Sigmoid colon (tissue), 7 donors: Measurements from ENCODE around the gene F2. TPM values are rescaled to one million over a fixed set of nuclear protein-coding genes. Genes with fewer than 3 reads are reported as not detected.

ENCODE experiments used
- DNase-seq: peaks from one replicate; pipeline ENCODE4 v3.0.0-alpha.2; 2019
- H3K27ac ChIP-seq, 4 donors: fragments of 200-600 bp; sonication (generic); one replicate each; pipeline ENCODE4 v1.5.1; 2016 to 2019; ENCODE audit warnings: mild to moderate bottlenecking in 1 of 4
- H3K27me3 ChIP-seq, 3 donors: fragments of 200-600 bp; sonication (generic); one replicate each; pipeline ENCODE4 v1.5.1; 2019; ENCODE audit warnings: mild to moderate bottlenecking in 1 of 3
- H3K36me3 ChIP-seq, 4 donors: fragments of 200-600 bp; sonication (generic); one replicate each; pipeline ENCODE4 v1.5.1; 2016 to 2019
- H3K4me1 ChIP-seq, 4 donors: fragments of 200-600 bp; sonication (generic); one replicate each; pipeline ENCODE4 v1.5.1; 2017 to 2019
- H3K4me3 ChIP-seq, 4 donors: fragments of 200-600 bp; sonication (generic); one replicate each; pipeline ENCODE4 v1.5.1; 2017 to 2019; ENCODE audit warnings: mild to moderate bottlenecking in 2 of 4, moderate library complexity in 1 of 4
- H3K9me3 ChIP-seq, 4 donors: fragments of 200-600 bp in 3 of 4; sonication (generic) in 3 of 4; one replicate each; pipeline versions ENCODE4 v1.5.1 to v1.6.1; 2013 to 2019
- CTCF ChIP-seq, 4 experiments: fragments of 450-650 bp in 3 of 4; fragments of 200-600 bp in 1 of 4; IDR thresholded peaks; one replicate each; pipeline ENCODE4 v1.5.1; 2016 to 2019; ENCODE audit warnings: antibody characterized with exemption in 4 of 4, mild to moderate bottlenecking in 3 of 4, moderate library complexity in 2 of 4
- EP300 ChIP-seq, 4 donors: sonication (generic); formaldehyde crosslinking; IDR thresholded peaks; one replicate each; pipeline ENCODE4 v1.6.1; 2017; ENCODE audit warnings: antibody characterized with exemption in 4 of 4
- POLR2A ChIP-seq, 2 donors: fragments of 450-650 bp; IDR thresholded peaks; one replicate each; pipeline ENCODE4 v1.6.1; 2016; ENCODE audit warnings: antibody characterized with exemption in 2 of 2, mild to moderate bottlenecking in 2 of 2, moderate library complexity in 2 of 2
- POLR2AphosphoS5 ChIP-seq, 4 donors: sonication (generic); formaldehyde crosslinking; IDR thresholded peaks; one replicate each; pipeline ENCODE4 v1.6.1; 2017; ENCODE audit warnings: antibody characterized with exemption in 4 of 4
- WGBS, 2 donors: extraction: QIAGEN DNeasy Blood & Tissue Kit; methylation state at CpG; one replicate each; pipeline ENCODE4 v1.1.7; 2013; 5-methylcytosine and 5-hydroxymethylcytosine counted together
- intact Hi-C: fragments of 100-400 bp; cut with DNase I; formaldehyde crosslinking; loops from one replicate; pipeline ENCODE4 v1.15.1; 2023
- polyA plus RNA-seq, 3 donors: library from polyadenylated mRNA; stranded (reverse); fragments of 200-250 nt; gene quantifications; one replicate each; pipeline ENCODE4 v1.2.3, GENCODE V29; 2013
- small RNA-seq, 3 donors: library from RNA; depleted of rRNA; stranded (forward); fragments of <200 nt; gene quantifications; one replicate each; pipeline ENCODE3, GENCODE V24; 2016
- total RNA-seq, 4 donors: library from RNA; depleted of rRNA; stranded (reverse); fragments of >200 nt; gene quantifications; one replicate each; pipeline ENCODE4 v1.1.0, GENCODE V29; 2016
- donor health status: healthy with polysubstance abuse.
- donor health status: Bipolar disorder and iron deficiency.
- donor health status: healthy.

Gene F2
- total and polyA plus RNA-seq, 7 donors = 0.13 to 0.46 (median 0.28) TPM; not detected in 4

DNA sequence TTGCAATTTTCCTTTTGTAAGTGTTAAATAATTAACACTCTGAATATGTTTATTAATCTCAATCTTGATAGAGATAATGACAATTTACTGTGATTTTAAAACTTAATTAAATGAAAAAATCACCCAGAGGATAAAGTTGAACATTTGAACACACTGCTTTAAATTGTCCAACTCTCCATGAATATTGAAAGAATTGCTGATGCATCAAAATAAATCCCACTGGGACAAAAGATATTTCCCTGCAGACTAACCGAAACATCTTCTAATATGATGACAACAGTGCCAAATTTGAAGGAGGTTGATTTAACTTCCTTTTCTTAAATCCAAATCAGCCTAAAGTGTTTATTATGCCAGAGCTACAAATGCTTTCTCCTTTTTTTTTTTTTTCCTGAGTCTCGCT, 47.6 kb downstream of the F2 start:
- Histone ChIP-seq H3K36me3 (peaks cover 24 to 96% (median 48%) of the 10 kb centered on the region in 4 donors), H3K9me3 (no peaks in the 10 kb centered on the region), H3K4me1 (no peaks in the 10 kb centered on the region), H3K27me3 (no peaks in the 10 kb centered on the region), H3K27ac (no peak overlapping the region), H3K4me3 (no peak overlapping the region)
- WGBS, 2 donors = 95% methylated on average over 2 of the region's 2 CpGs
- intact Hi-C loops = no loop called here
- no peak for DNase-seq
- TF ChIP-seq POLR2A (IDR thresholded peaks at IDR 0.05) (no peak), POLR2AphosphoS5 (IDR thresholded peaks at IDR 0.05) (no peak), CTCF (IDR thresholded peaks at IDR 0.05) (no peak), EP300 (IDR thresholded peaks at IDR 0.05) (no peak)

GRCh38 chr11:46769636-46770221, 50.7 kb downstream of the F2 start:
- H3K9me3 ChIP-seq = no peaks in the 10 kb centered on the region
- H3K36me3 ChIP-seq = peaks cover 13 to 80% (median 26%) of the 10 kb centered on the region in 4 donors
- DNase-seq = no peak
- WGBS, 2 donors = 91 to 93% methylated on average over 4 of the region's 4 CpGs
- H3K27me3 ChIP-seq = no peaks in the 10 kb centered on the region
- TF ChIP-seq POLR2AphosphoS5 (IDR thresholded peaks at IDR 0.05) (no peak), POLR2A (IDR thresholded peaks at IDR 0.05) (no peak), EP300 (IDR thresholded peaks at IDR 0.05) (no peak), CTCF (IDR thresholded peaks at IDR 0.05) (no peak)
- intact Hi-C loops = no loop called here
- no peaks in the 10 kb centered on the region for H3K4me1 ChIP-seq
- H3K4me3 ChIP-seq = no peak overlapping the region
- H3K27ac ChIP-seq = no peak overlapping the region

DNA sequence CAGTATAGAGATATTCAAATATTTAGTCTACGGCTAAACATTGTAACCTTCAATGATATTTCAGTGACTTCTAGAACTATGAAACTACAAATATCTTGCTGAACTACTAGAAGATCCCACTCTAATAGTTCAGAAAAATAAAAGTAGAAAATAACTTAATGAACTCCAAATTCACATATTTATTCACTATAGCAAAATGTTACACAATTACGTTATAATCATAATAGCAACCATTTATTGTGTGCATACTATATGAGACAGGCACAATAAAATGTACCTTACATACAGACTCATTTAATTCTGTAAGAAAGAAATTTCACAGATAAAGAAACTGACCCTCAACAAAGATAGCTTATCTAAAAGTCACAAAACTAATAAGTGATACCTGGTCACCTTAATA, 57.9 kb downstream of the F2 start:
- no peaks in the 10 kb centered on the region for H3K4me1 ChIP-seq
- no peak overlapping the region for H3K4me3 ChIP-seq
- intact Hi-C loops = no loop called here
- H3K27ac ChIP-seq = no peak overlapping the region
- DNase-seq = no peak
- WGBS, 2 donors = 96 to 98% methylated on average over 2 of the region's 2 CpGs
- TF ChIP-seq CTCF (IDR thresholded peaks at IDR 0.05) = no peak
- TF ChIP-seq EP300 (IDR thresholded peaks at IDR 0.05) = no peak
- no peak for TF ChIP-seq POLR2AphosphoS5 (IDR thresholded peaks at IDR 0.05)
- no peak for TF ChIP-seq POLR2A (IDR thresholded peaks at IDR 0.05)
- peaks cover 3 to 75% (median 41%) of the 10 kb centered on the region in 4 donors for H3K36me3 ChIP-seq
- H3K9me3 ChIP-seq = no peaks in the 10 kb centered on the region
- no peaks in the 10 kb centered on the region for H3K27me3 ChIP-seq

DNA sequence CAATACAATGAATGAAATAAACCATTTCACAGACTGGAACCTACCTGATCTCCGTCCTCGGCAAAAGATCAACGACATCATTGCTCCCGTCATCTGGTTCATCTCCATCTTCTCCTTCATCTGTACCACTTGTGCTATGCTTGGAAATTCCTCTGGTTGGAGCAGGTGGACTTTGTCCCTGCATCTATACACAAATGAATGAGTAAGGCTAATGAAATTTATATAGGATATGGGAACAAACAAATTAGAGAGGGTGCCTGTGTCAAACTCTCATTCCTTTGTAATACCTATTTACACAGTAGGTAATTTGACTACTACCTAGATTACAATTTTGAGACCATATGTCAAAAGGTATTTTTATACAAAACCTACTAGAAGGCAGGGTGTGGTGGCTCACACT, 59.4 kb downstream of the F2 start:
- no peak for TF ChIP-seq CTCF (IDR thresholded peaks at IDR 0.05)
- TF ChIP-seq POLR2A (IDR thresholded peaks at IDR 0.05) = no peak
- TF ChIP-seq POLR2AphosphoS5 (IDR thresholded peaks at IDR 0.05) = no peak
- no peak for TF ChIP-seq EP300 (IDR thresholded peaks at IDR 0.05)

More for the DNA sequence above, 59.4 kb downstream of the F2 start:
- H3K27ac ChIP-seq = no peak overlapping the region
- intact Hi-C loops = no loop called here
- DNase-seq = no peak
- H3K9me3 ChIP-seq = no peaks in the 10 kb centered on the region
- 95 to 97% methylated on average over 4 of the region's 4 CpGs for WGBS, 2 donors
- no peak overlapping the region for H3K4me3 ChIP-seq
- H3K36me3 ChIP-seq = peaks cover 3 to 79% (median 50%) of the 10 kb centered on the region in 4 donors
- H3K27me3 ChIP-seq = no peaks in the 10 kb centered on the region
- no peaks in the 10 kb centered on the region for H3K4me1 ChIP-seq

Small RNAs within 50 kb of the gene (small RNA-seq; reads per million reads assigned to genes)
- gene MIR5582 (0 reads per million in 3 donors), gene RF00573 (0 reads per million in 3 donors), gene SNORD67 (28.7 to 42.9 (median 41.1) reads per million in 3 donors)

Other genes with a start within 250 kb of the F2 start
- 10 to 100 TPM; 23.9 to 33.0 (median 27.8) TPM for gene AMBRA1, start 125.2 kb upstream of the F2 start, total RNA-seq
- 10 to 100 TPM in 1 of 3 donors, 1 to 10 TPM in 2; 8.4 to 19.8 (median 9.0) TPM for gene AMBRA1, start 125.2 kb upstream of the F2 start, polyA plus RNA-seq
- 1 to 10 TPM; 1.6 to 8.9 (median 3.8) TPM for gene HARBI1, start 102.0 kb upstream of the F2 start, total RNA-seq
- 1 to 10 TPM; 4.1 to 7.9 (median 4.8) TPM for gene HARBI1, start 102.0 kb upstream of the F2 start, polyA plus RNA-seq
- 10 to 100 TPM; 47.7 to 96.4 (median 52.7) TPM for gene ATG13, start 101.7 kb upstream of the F2 start, total RNA-seq
- 10 to 100 TPM; 27.6 to 48.5 (median 34.2) TPM for gene ATG13, start 101.7 kb upstream of the F2 start, polyA plus RNA-seq
- gene ARHGAP1, start 18.6 kb upstream of the F2 start, total RNA-seq = 10 to 100 TPM; 37.5 to 78.2 (median 57.3) TPM
- 10 to 100 TPM; 25.0 to 41.2 (median 30.6) TPM for gene ARHGAP1, start 18.6 kb upstream of the F2 start, polyA plus RNA-seq
- gene ZNF408, start 18.2 kb upstream of the F2 start, total RNA-seq = 10 to 100 TPM in 2 of 4 donors, 1 to 10 TPM in 2; 4.3 to 12.8 (median 9.2) TPM
- gene ZNF408, start 18.2 kb upstream of the F2 start, polyA plus RNA-seq = 10 to 100 TPM in 1 of 3 donors, 1 to 10 TPM in 2; 6.2 to 10.7 (median 8.4) TPM
- gene CKAP5, start 127.1 kb downstream of the F2 start, total RNA-seq = 10 to 100 TPM; 27.3 to 38.8 (median 35.7) TPM
- 10 to 100 TPM in 2 of 3 donors, 1 to 10 TPM in 1; 6.6 to 22.9 (median 10.9) TPM for gene CKAP5, start 127.1 kb downstream of the F2 start, polyA plus RNA-seq
- gene LRP4, start 199.3 kb downstream of the F2 start, total RNA-seq = 10 to 100 TPM in 1 of 4 donors, 1 to 10 TPM in 3; 2.1 to 14.4 (median 6.0) TPM
- gene LRP4, start 199.3 kb downstream of the F2 start, polyA plus RNA-seq = 10 to 100 TPM in 1 of 3 donors, 1 to 10 TPM in 2; 2.4 to 17.6 (median 2.8) TPM
- gene CSTPP1, start 217.5 kb downstream of the F2 start, total RNA-seq = 10 to 100 TPM; 16.8 to 29.4 (median 20.9) TPM
- gene CSTPP1, start 217.5 kb downstream of the F2 start, polyA plus RNA-seq = 10 to 100 TPM; 12.9 to 26.8 (median 24.6) TPM